HG02884 (cell line): ENCODE measurements around the gene SETD3.

Experiments used
- ATAC-seq: cut with Tn5 transposase; IDR thresholded peaks from one replicate; pipeline ENCODE4 v1.9.1; 2021; ENCODE audit warnings: mild to moderate bottlenecking, moderate library complexity; ENCODE audit not compliant: unreplicated experiment

Gene SETD3

GRCh38 chr14:99502989-99503421, 22.3 kb upstream of the SETD3 start:
- no peak for ATAC-seq

DNA sequence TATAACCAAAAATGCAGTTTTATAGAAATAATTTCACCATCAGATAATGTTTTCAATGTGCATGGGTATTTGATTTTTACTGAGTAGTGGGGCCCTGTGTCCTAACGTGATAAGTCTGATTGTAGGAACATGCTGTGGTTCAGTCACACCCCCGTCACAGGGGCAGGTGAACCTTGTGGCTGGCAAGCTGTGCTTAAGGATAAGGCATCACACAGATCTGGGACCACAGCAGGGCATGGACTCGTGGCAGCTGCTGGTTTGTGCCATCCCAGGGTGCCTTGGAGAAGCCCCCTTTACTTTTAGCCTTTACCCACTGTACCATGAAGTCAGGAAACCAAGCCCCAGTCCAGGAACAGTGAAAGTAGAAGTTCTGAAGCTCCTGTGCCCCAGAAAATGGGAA, 17.2 kb upstream of the SETD3 start:
- ATAC-seq, result no peak

DNA sequence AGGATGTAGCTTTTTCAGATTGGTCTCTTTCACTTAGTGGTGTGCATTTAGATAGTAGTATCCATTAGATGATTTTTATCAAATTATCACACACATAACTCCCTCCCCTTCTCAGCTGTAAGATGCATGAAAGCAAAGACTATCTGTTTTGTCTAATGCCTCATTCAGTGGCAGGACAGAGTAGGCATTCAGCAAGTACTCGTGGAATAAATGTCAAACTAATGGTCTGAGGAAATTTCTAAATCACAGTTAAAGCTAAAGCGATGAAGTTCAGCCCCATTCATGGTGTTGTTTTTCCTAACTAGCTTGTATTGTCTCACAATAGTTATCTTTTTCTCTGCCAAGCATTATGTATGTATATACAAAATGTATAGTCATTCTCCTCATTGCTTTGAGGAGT, 16.7 kb upstream of the SETD3 start:
- no peak for ATAC-seq

DNA sequence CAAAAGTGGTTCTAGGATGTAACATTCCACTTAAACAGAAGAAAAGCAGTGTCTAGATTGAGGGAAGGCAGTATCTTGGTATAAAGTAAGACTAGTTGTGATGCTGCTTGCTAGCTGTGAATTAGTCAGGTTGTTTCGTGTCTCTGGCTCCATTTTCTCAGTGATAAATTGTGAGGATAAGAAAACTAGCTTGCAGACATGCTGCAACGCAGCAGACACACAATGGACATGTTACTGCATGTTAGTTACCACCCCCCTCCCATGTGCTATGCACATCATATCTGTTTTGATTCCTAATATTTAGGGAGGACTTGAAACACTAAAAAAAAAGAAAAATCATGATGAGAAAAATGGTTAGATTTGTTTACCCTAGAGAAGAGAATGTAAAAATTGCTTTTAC, 3.4 kb upstream of the SETD3 start:
- ATAC-seq, result no peak

DNA sequence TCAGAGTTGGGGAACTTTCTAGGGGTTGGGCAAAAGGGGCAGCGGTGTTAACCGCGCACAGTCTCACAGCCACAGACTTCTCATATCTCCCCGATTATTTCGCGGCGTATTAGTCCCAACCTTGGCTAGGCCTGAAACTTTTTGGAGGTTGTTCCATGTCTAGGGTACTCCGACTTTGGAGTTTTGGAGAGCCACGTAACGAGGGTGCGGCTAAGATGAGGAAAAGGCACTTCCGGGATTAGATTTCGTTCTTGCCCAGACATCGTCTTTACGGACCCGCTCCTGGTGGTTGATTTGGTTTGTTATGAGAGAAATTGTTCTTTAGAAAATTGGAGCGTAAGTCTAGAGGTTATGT, 1.1 kb upstream of the SETD3 start:
- ATAC-seq, result no peak

DNA sequence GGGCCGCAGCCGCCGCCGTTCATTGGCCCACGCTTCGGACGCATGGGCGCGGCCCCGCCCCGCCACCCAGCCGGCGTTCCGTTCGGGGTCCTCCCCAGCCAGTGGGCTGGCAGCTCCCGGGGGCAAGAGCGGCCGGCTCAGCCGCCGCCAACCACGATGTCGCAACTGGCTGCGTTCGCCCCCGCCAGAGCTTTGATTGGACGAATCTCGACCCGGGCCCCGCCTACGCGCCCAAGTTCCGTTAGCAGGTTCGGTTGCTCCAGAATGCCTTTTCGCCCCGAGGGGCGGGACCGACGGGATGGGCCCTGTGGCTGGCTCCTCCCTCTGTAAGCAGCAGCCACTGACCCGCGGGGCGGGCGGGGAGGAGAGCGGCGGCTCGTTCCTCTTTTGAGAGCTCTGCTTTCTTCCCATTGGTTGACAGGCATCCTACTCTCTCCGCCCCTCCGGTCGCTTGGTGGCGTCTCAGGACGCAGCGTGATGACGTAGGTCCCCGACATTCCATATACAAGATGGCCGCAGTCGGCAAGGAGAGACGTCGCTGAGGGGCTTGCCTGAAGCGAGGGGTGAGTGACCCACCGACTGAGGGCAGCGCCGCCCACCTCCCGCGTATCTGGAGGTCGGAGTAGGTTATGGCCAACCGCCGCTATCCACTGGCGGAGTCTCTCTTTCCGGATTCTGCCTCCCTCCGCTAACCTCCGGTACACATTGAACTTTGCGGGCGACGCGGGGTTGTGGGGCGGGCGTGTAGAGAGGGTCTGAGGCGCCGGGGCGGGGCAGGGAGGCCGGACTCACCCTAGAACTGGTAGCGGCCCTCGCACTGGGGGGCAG, 472 bp upstream of the SETD3 start, which contains the start of gene CCNK:
Gene CCNK (plus strand): TSS at position 493 of the 828 bp plus-strand sequence. CDS start 11,269 bp downstream, outside the sequence.
- ATAC-seq, result peak; percentile 85

- no peak for ATAC-seq
These were observed 1.3 kb downstream of the SETD3 start for GRCh38 chr14:99479160-99479905.

GRCh38 chr14:99478128-99478527, 2.5 kb downstream of the SETD3 start:
- ATAC-seq, result no peak

DNA sequence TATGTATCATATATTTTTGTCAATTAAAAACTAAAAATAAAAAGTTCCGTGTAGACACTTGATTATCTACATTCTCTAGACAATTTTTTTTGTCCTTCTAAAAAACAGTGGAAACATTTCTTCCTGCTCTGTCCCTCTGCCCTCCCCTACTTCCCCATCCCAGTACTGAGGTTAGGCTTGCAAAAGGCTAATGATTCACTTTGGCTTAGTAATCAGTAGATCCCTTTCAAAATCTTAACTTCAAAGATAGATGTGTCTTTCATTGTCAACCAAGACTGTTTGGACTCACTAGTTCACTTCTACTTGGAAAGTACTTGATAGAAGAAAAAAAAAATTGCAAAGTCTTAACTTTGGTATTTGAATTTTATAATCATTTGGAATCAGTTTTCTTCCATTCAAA, 3.8 kb downstream of the SETD3 start:
- ATAC-seq, result no peak

DNA sequence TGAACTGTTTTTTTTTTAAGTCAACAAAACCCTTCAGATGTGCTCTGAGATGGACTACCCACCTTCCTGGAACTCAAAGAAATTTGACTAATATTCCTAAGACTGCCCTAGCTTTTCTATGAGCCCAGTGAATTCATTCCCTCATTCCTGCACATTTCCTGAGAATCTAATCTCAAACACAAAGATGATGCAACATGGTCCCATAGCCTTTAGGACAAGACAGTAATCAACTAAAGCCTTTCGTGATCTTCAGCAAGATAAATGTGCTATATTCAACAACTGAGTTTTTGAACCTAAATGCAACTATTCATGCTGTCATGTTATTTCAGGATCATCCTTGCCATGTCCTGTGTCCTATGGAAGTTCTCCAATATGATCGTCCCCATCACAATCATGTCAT, 5.0 kb downstream of the SETD3 start:
- no peak for ATAC-seq

GRCh38 chr14:99475179-99475578, 5.5 kb downstream of the SETD3 start:
- ATAC-seq, result no peak

- ATAC-seq, result no peak
These were observed 7.2 kb downstream of the SETD3 start for GRCh38 chr14:99473458-99473857.

DNA sequence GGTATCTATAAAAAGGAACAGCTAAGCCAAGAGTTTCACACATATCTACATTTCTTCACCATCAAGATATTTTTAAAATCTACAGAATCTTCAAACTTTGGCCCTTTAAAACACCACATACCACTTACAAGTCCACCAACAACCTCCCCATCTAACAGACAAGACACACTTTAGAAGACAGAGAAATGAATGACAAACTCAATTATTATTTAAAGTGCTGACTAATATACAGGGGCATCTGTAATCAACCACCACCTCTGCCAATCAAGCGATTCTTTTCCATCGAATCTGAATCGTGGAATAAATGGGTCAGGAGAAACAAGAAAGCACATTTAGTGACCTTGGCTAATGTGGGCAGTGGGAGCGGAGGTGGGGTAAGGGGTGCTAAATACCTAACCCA, 7.7 kb downstream of the SETD3 start:
- no peak for ATAC-seq

GRCh38 chr14:99471731-99472130, 8.9 kb downstream of the SETD3 start:
- ATAC-seq, result no peak

DNA sequence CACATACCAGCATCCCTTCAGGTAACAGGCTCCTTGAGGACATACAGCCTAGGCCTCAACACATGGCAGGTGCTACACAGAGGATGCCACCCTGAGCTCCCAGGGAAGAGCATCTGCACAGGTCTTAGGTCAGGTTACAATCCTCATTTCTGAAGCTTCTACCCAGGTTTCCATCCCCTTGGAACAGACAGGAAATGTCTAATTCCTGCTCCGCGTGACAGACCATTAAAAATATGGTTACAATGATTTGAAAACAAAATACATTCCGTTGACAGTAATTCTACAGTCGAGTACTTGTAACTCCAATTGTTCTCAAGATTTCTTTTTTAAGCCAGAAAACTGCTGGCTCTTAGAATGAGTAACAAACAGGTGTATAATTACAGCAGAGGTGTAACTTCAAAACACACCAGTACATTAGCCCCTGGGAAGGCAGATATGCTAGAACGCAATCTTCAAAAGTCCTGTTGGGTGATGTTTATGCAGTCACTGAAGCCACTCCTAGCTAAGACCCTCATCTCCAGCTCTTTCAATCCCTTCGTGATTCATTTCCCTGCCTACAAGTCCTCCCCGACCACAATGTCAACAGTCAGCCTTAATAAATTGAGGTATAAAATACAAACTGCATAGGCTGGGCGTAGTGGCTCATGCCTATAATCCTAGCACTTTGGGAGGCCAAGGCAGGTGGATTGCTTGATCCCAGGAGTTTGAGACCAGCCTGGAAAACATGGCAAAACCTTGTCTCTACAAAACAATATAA, 11.6 kb downstream of the SETD3 start:
- no peak for ATAC-seq

GRCh38 chr14:99468081-99468480, 12.6 kb downstream of the SETD3 start:
- no peak for ATAC-seq

DNA sequence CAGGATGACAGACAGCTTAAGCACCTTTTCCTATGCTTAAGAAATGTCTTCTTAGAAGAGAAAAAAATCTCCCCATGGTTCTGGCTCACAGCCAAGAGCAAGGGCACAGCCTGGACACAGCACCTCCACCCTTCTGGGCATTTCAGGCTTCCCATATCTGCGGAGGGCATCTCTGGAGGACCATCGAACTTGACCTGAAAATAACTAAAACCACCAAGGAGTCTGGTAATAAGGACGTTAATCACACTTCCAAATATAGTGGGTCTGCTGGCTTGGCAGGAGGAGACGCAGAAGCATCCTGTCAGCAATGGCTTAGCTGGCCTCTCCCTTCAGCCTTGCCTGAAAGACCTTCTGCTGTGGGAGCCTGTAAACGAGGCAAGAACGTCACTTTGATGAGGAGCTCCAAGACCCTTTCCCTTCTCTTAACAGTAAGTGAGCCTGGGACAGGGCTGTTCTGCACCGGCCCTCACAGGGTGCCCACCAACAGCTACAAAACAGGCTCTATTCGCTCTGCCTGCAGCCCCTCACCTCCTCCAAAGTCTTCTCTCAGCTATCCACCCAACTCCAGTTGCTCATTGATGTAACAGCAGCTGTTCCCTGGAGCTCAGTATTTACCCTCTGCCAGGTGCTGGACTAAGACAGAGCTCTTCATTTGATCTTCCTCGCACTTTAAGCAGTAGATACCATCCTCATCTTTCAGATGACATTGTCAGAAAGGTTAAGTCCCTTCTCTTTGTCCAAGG, 13.2 kb downstream of the SETD3 start:
- ATAC-seq, result no peak

- ATAC-seq, result no peak
These were observed 13.9 kb downstream of the SETD3 start for GRCh38 chr14:99466758-99467157.

- ATAC-seq, result no peak
These were observed 15.4 kb downstream of the SETD3 start for GRCh38 chr14:99465288-99465687.

DNA sequence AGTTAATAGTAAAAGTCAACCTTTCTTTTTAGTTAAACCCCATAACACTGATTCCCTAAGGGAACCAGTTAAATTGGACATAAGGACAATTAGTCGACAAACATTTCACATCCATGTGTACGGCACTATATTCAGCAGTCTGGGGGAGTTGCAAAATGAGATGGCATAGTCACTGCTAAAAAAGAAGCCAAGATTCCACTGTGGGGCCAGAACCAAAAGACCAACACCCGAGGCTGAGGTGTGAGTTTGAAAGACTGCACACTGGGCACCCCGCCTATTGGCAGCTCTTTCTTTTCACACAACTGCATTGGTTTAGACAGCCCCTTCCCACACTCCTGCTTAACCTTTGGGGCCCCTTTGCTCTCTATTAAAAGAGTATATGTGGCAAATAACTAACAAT, 16.7 kb downstream of the SETD3 start:
- no peak for ATAC-seq

DNA sequence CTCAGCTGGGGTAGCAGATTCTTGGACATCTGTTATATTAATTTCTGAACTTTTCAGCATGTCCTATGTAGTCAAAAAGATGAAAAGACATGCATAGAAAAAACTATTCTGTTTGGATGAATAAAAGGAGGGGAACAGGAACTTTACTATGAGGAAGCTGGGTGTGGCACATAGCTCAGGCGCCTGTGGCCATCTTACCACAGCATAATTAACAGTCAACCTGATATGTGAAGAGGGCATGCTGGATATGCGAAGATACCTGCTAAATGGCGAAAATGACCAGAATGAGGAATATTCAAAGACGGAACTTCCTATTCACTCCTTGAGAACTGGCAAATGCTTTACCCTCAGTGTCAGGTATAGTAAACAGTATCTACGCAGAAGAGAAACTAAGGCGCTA, 18.4 kb downstream of the SETD3 start:
- ATAC-seq, result no peak
